ENCODE measurements around the gene ZDHHC11B.
"Not testable (repeated sequence)": the region's sequence is repeated elsewhere in the genome, so short reads cannot be mapped to it uniquely, and the experiment has no call there.

DNA sequence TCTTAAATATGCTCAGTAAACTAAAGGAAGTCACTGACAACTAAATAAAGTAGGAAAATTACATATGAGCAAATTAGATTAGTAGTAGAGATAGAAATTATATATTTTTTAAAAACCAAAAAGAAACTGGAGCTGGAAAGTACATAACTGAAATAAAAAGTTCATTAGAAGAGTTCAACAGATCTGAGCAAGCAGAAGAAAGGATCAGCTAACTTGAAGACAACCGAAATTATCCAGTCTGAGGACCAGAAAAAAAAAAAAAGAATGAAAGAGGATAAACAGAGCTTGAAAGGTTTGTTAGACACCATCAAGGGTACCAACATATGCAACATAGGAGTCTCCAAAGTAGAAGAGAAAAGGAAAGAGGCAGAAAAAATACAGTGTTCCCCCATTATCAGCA is 65.2 kb downstream of the ZDHHC11B start:
- TF ChIP-seq, protein P1, sequence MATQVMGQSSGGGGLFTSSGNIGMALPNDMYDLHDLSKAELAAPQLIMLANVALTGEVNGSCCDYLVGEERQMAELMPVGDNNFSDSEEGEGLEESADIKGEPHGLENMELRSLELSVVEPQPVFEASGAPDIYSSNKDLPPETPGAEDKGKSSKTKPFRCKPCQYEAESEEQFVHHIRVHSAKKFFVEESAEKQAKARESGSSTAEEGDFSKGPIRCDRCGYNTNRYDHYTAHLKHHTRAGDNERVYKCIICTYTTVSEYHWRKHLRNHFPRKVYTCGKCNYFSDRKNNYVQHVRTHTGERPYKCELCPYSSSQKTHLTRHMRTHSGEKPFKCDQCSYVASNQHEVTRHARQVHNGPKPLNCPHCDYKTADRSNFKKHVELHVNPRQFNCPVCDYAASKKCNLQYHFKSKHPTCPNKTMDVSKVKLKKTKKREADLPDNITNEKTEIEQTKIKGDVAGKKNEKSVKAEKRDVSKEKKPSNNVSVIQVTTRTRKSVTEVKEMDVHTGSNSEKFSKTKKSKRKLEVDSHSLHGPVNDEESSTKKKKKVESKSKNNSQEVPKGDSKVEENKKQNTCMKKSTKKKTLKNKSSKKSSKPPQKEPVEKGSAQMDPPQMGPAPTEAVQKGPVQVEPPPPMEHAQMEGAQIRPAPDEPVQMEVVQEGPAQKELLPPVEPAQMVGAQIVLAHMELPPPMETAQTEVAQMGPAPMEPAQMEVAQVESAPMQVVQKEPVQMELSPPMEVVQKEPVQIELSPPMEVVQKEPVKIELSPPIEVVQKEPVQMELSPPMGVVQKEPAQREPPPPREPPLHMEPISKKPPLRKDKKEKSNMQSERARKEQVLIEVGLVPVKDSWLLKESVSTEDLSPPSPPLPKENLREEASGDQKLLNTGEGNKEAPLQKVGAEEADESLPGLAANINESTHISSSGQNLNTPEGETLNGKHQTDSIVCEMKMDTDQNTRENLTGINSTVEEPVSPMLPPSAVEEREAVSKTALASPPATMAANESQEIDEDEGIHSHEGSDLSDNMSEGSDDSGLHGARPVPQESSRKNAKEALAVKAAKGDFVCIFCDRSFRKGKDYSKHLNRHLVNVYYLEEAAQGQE (tag by site-specific recombination; IDR thresholded peaks at IDR 0.05), result not testable (repeated sequence)
- TF ChIP-seq, protein P2, sequence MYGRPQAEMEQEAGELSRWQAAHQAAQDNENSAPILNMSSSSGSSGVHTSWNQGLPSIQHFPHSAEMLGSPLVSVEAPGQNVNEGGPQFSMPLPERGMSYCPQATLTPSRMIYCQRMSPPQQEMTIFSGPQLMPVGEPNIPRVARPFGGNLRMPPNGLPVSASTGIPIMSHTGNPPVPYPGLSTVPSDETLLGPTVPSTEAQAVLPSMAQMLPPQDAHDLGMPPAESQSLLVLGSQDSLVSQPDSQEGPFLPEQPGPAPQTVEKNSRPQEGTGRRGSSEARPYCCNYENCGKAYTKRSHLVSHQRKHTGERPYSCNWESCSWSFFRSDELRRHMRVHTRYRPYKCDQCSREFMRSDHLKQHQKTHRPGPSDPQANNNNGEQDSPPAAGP (tag by site-specific recombination; IDR thresholded peaks at IDR 0.05), result not testable (repeated sequence)
- TF ChIP-seq ZNF248, ZNF514 (tag by site-specific recombination; IDR thresholded peaks at IDR 0.05): not testable (repeated sequence)
